ENCODE results near the gene SLC6A5. TPM values are rescaled to one million over a fixed set of nuclear protein-coding genes. Genes with fewer than 3 reads are reported as not detected.

Gene SLC6A5
- total RNA-seq, 1 experiment from 2014 or later: not detected

DNA sequence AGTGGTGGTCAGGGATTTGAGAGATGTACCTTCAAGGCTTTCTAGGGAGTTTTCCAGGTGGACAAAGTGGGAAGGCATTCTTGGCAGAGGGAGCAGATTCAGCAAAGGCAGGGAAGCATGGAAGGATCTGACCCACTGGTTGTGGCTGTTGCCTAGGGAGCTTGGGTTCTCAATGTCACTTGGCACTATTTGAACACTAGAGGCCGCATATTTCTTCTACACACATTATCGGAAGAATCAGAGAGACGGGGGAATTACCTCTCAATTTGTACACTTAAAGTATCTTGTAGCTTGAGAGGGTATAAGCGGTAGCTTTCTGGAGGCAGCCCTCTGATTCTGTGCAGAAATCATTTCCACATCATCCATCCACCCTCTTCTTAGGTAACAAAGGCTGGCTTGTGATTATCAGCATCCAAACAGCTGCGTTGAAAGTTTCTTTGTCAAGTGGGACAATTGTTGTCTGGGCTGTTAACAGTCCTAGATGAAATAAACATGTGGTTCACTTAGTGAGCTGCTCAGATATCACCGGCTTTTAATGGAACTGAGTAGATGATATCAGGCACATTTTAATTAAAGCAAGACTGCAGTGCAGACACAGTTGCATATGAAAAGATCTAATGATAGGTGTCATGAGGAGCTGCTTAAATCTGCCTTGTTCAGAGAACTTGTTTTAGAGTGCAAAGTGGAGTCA is 72.6 kb downstream of the SLC6A5 start:
- Mint-ChIP-seq H3K4me1 (peaks cover 38% of the 10 kb centered on the region in 2 experiments), H3K27ac (no peak overlapping the region), H3K36me3 (ENCODE audit: insufficient read depth in 1 of 3, low read depth in 3 of 3) (no peaks in the 10 kb centered on the region; a peak in 1 of 7 replicates), H3K27me3 (ENCODE audit: low read depth) (peaks cover 63% of the 10 kb centered on the region), H3K4me3 (peak overlapping the region in 1 of 2 experiments; percentile 79; a peak in 3 of 5 replicates), H3K9me3 (no peaks in the 10 kb centered on the region; a peak in 1 of 5 replicates)
- no peaks in the 10 kb centered on the region for H3K79me2 ChIP-seq (ENCODE audit: insufficient read depth, low read length)
- no peak overlapping the region for H4K8ac ChIP-seq (replicated peaks; ENCODE audit: insufficient read length, low read depth, low read length)
- no peak overlapping the region for H4K5ac ChIP-seq (ENCODE audit: insufficient read length, low read depth, low read length)
- H2BK5ac ChIP-seq (ENCODE audit: insufficient read length, low read length): no peak overlapping the region
- no peak overlapping the region for H3K4ac ChIP-seq (ENCODE audit: low read depth, low read length)
- H3K27me3 ChIP-seq (ENCODE audit: insufficient read depth, low read length): peaks cover 51% of the 10 kb centered on the region
- DNase-seq: no peak
- no peak overlapping the region for H3T11ph ChIP-seq (ENCODE audit: low read length)
- no peaks in the 10 kb centered on the region for H4K20me1 ChIP-seq (ENCODE audit: control insufficient read depth, insufficient read depth, insufficient read length)
- no peak overlapping the region for H2AK5ac ChIP-seq (ENCODE audit: insufficient read length, low read length)
- H2BK20ac ChIP-seq (ENCODE audit: low read depth, low read length, poor library complexity, severe bottlenecking): no peak overlapping the region
- no peaks in the 10 kb centered on the region for H3K4me1 ChIP-seq (ENCODE audit: insufficient read depth, low read length)
- H3K14ac ChIP-seq (ENCODE audit: insufficient read depth, low read length): no peak overlapping the region
- no peak overlapping the region for H3K18ac ChIP-seq (ENCODE audit: insufficient read length, low read depth, low read length)
- no peak overlapping the region for H3K23ac ChIP-seq (ENCODE audit: insufficient read length, low read depth, low read length)
- no peaks in the 10 kb centered on the region for H3K79me1 ChIP-seq (ENCODE audit: insufficient read depth, low read depth, low read length, poor library complexity, severe bottlenecking)
- H3K9ac ChIP-seq (ENCODE audit: extremely low read depth, insufficient read length, low read length): no peak overlapping the region
- no peak overlapping the region for H4K91ac ChIP-seq (ENCODE audit: insufficient read length, low read depth, low read length)
- no peak overlapping the region for H2BK12ac ChIP-seq (ENCODE audit: insufficient read length, low read depth, low read length)
- no peak overlapping the region for H2AFZ ChIP-seq (ENCODE audit: low read length)
- no peak overlapping the region for H2BK120ac ChIP-seq (ENCODE audit: low read depth, low read length, poor library complexity, severe bottlenecking)
- no peaks in the 10 kb centered on the region for H3K9me3 ChIP-seq (ENCODE audit: control insufficient read depth, low read depth, low read length)
- TF ChIP-seq, protein P1, sequence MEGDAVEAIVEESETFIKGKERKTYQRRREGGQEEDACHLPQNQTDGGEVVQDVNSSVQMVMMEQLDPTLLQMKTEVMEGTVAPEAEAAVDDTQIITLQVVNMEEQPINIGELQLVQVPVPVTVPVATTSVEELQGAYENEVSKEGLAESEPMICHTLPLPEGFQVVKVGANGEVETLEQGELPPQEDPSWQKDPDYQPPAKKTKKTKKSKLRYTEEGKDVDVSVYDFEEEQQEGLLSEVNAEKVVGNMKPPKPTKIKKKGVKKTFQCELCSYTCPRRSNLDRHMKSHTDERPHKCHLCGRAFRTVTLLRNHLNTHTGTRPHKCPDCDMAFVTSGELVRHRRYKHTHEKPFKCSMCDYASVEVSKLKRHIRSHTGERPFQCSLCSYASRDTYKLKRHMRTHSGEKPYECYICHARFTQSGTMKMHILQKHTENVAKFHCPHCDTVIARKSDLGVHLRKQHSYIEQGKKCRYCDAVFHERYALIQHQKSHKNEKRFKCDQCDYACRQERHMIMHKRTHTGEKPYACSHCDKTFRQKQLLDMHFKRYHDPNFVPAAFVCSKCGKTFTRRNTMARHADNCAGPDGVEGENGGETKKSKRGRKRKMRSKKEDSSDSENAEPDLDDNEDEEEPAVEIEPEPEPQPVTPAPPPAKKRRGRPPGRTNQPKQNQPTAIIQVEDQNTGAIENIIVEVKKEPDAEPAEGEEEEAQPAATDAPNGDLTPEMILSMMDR (conservative IDR thresholded peaks at IDR 0.05): peak; percentile 40; the same call in 2 of the 3 replicates
- H3K27ac ChIP-seq (ENCODE audit: insufficient read length, low read depth, low read length): no peak overlapping the region
- H3K23me2 ChIP-seq (ENCODE audit: insufficient read length, low read depth, low read length, poor library complexity, severe bottlenecking): peaks cover 21% of the 10 kb centered on the region
- no peak overlapping the region for H2BK15ac ChIP-seq (ENCODE audit: low read depth, low read length)
- H3K4me2 ChIP-seq (ENCODE audit: insufficient read depth, insufficient read length, low read length): no peak overlapping the region
- no peak overlapping the region for H3K56ac ChIP-seq (ENCODE audit: insufficient read length, low read depth, low read length)
- WGBS (ENCODE audit: extremely low coverage, insufficient read length, low lambda C conversion rate): no CpG with 5 or more reads among the region's 6 CpGs

All from H9 (cell line).